Fibroblast of lung (primary cell): ENCODE results near the gene PEPD.

Experiments used
- CTCF ChIP-seq, 2 donors: IDR thresholded peaks in 1 of 2; conservative IDR thresholded peaks in 1 of 2; 1 replicate in 1 of 2; 2 replicates in 1 of 2; pipeline ENCODE4 v1.5.1; 2011 to 2012; ENCODE audit warnings: low read length in 2 of 2, control low read depth in 1 of 2, inconsistent platforms in 1 of 2, low read depth in 1 of 2, mild to moderate bottlenecking in 1 of 2
- EZH2 ChIP-seq: IDR thresholded peaks from 2 replicates; pipeline ENCODE4 v1.5.1; 2012; ENCODE audit warnings: low read length, control low read depth, mild to moderate bottlenecking; ENCODE audit errors: missing control alignments

- TF ChIP-seq CTCF (conservative IDR thresholded peaks at IDR 0.05 in 1 of 2, IDR thresholded peaks at IDR 0.05 in 1 of 2; ENCODE audit: low read depth in 1 of 2, low read length in 2 of 2) (no peak), EZH2 (no peak)
Measured at GRCh38 chr19:33442706-33443105, 78.9 kb downstream of the PEPD start.
